Measurements from ENCODE around the gene CORO2A. TPM values are rescaled to one million over a fixed set of nuclear protein-coding genes. Genes with fewer than 3 reads are reported as not detected.
"Not testable (repeated sequence)": the region's sequence is repeated elsewhere in the genome, so short reads cannot be mapped to it uniquely, and the experiment has no call there.

Gene CORO2A
- total and polyA plus RNA-seq, 10 of the 15 experiments (the other 5 are each of a cell fraction or from before 2014, with no cell fraction given) = 1.0 to 5.3 (median 3.5) TPM

DNA sequence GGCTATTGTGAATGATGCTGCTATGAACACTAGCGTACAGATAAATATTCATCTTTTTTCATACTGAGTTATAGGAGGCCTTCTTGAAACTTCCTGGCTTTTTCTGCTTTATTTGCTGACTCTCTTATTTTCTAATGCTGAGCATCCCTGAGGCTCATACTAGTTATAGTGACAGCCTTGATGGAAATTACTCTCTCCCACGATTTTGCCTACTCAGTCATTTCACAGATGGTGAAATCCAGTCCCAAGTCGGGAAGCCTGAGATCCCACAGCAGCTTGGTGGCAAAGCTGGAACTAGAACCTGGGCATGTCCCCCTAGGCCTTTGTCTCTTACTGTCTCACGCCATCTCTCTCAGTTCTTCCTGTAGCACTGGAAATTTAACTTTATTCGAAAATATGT lies 113.5 kb downstream of the CORO2A start:
- POLR2A ChIA-PET = interaction anchor here (0.6 kb wide), 1 partner anchor 30 kb away, joined by 4 read pairs; no protein-coding TSS in a partner anchor
- Histone ChIP-seq H3K4me3 (no peak overlapping the region), H3K4me1 (ENCODE audit: control insufficient read depth, insufficient read depth, low read length) (no peaks in the 10 kb centered on the region), H3K27me3 (replicated peaks in 1 of 2; ENCODE audit: control insufficient read depth in 2 of 2, insufficient read depth in 2 of 2, low read length in 1 of 2) (no peaks in the 10 kb centered on the region), H3K36me3 (ENCODE audit: control insufficient read depth in 2 of 2, insufficient read depth in 2 of 2, low read length in 1 of 2) (peaks cover 21 to 36% of the 10 kb centered on the region in 2 experiments), H3K79me2 (ENCODE audit: control insufficient read depth, insufficient read depth, low read length) (peaks cover 5% of the 10 kb centered on the region), H2AFZ (ENCODE audit: control insufficient read depth, low read depth, low read length) (no peak overlapping the region), H3K4me2 (ENCODE audit: control insufficient read depth, insufficient read depth) (no peak overlapping the region), H4K20me1 (ENCODE audit: control insufficient read depth, insufficient read depth) (no peaks in the 10 kb centered on the region), H3K27ac (ENCODE audit: control insufficient read depth, insufficient read depth) (no peak overlapping the region), H3K9me3 (replicated peaks; ENCODE audit: control insufficient read depth, insufficient read depth, low read length) (no peaks in the 10 kb centered on the region), H3K9ac (ENCODE audit: control insufficient read depth, insufficient read depth, low read length) (no peak overlapping the region)
- DNase-seq (ENCODE audit: low read depth, low spot score) (no peak), FAIRE-seq (no peak), ATAC-seq (no peak)
- SMC1A ChIA-PET (ENCODE audit: uncharacterized antibody, unreplicated experiment) = interaction anchor here (0.6 to 1.8 kb wide), 6 partner anchors 11 to 185 kb away, joined by 3 to 6 read pairs (median 3); no protein-coding TSS in a partner anchor
- intact Hi-C loops (cut with micrococcal nuclease; ENCODE audit: unreplicated experiment) (no loop called here), in situ Hi-C loops (cut with MboI) (no loop called here)
- WGBS (ENCODE audit: insufficient coverage, insufficient replicate concordance, low lambda C conversion rate, missing lambda C conversion rate) = 80% methylated on average over 5 of the region's 5 CpGs
- CTCF ChIA-PET = interaction anchor here (0.9 to 1.6 kb wide), 4 partner anchors 11 to 162 kb away, joined by 3 to 4 read pairs (median 4); no protein-coding TSS in a partner anchor
- TF ChIP-seq FOXM1 (IDR thresholded peaks at IDR 0.05; ENCODE audit: low read depth, low read length) = no peak
- RAD21 ChIA-PET (ENCODE audit: unreplicated experiment) = no interaction called here
- BruUV-seq (replicated peaks) = no TSS peak

DNA sequence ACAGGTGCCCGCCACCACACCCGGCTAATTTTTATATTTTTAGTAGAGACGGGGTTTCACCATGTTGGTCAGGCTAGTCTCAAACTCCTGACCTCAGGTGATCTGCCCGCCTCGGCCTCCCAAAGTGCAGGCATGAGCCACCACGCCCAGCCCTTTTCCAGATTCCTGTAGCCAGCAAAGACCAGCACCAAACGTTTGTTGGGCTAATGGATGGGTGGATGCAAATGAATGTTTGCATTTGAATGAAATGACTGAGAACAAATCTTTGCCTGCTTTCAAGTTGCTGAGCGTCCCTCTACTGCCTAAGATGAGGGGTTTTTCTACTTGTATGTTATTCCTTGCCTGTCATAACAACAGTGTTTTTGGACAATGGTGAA lies 115.9 kb downstream of the CORO2A start:
- H3K4me2 ChIP-seq (ENCODE audit: control insufficient read depth, insufficient read depth); intact Hi-C loops (cut with micrococcal nuclease; ENCODE audit: unreplicated experiment); H3K9ac ChIP-seq (ENCODE audit: control insufficient read depth, insufficient read depth, low read length); in situ Hi-C loops (cut with MboI); ATAC-seq; H3K79me2 ChIP-seq (ENCODE audit: control insufficient read depth, insufficient read depth, low read length); DNase-seq (ENCODE audit: low read depth, low spot score); H3K4me3 ChIP-seq; H3K9me3 ChIP-seq (replicated peaks; ENCODE audit: control insufficient read depth, insufficient read depth, low read length); H3K4me1 ChIP-seq (ENCODE audit: control insufficient read depth, insufficient read depth, low read length); H3K27me3 ChIP-seq (replicated peaks in 1 of 2; ENCODE audit: control insufficient read depth in 2 of 2, insufficient read depth in 2 of 2, low read length in 1 of 2); H3K27ac ChIP-seq (ENCODE audit: control insufficient read depth, insufficient read depth); H2AFZ ChIP-seq (ENCODE audit: control insufficient read depth, low read depth, low read length); FAIRE-seq; H4K20me1 ChIP-seq (ENCODE audit: control insufficient read depth, insufficient read depth); BruUV-seq (replicated peaks): not testable (repeated sequence)
- ChIA-PET RAD21 (ENCODE audit: unreplicated experiment) (interaction anchor here (1.1 to 1.6 kb wide), 2 partner anchors 154 to 181 kb away, joined by 4 to 5 read pairs; partner anchors contain the start of gene TRMO), CTCF (interaction anchor here (1.0 to 3.5 kb wide), 6 partner anchors 22 to 188 kb away, joined by 3 to 14 read pairs (median 5); no protein-coding TSS in a partner anchor), SMC1A (ENCODE audit: uncharacterized antibody, unreplicated experiment) (interaction anchor here (0.9 to 1.2 kb wide), 4 partner anchors 24 to 181 kb away, joined by 3 to 4 read pairs (median 4); no protein-coding TSS in a partner anchor), POLR2A (interaction anchor here (0.6 to 1.1 kb wide), 2 partner anchors 32 to 379 kb away, joined by 3 to 6 read pairs; no protein-coding TSS in a partner anchor)
- peaks cover 12 to 18% of the 10 kb centered on the region in 2 experiments for H3K36me3 ChIP-seq (ENCODE audit: control insufficient read depth in 2 of 2, insufficient read depth in 2 of 2, low read length in 1 of 2)
- 72% methylated on average over 8 of the region's 8 CpGs for WGBS (ENCODE audit: insufficient coverage, insufficient replicate concordance, low lambda C conversion rate, missing lambda C conversion rate)
